CD4-positive, alpha-beta T cell treated with Interleukin-2 at 100 ng/mL for 4 hours (primary cell): ENCODE results near the gene DRG2.

Experiments used
- DNase-seq: peaks from one replicate; pipeline ENCODE4 v3.0.0-alpha.2; 2020; ENCODE audit warnings: low spot score

Gene DRG2

GRCh38 chr17:18076936-18077335, 10.8 kb upstream of the DRG2 start:
- no peak for DNase-seq

- no peak for DNase-seq
Observed at GRCh38 chr17:18079543-18079942, 8.2 kb upstream of the DRG2 start.

GRCh38 chr17:18084256-18084655, 3.5 kb upstream of the DRG2 start:
- DNase-seq = no peak

- DNase-seq = no peak
Observed at GRCh38 chr17:18089613-18090012, 1.9 kb downstream of the DRG2 start.

- no peak for DNase-seq
Observed at GRCh38 chr17:18093616-18094408, 6.1 kb downstream of the DRG2 start.

- no peak for DNase-seq
Observed at GRCh38 chr17:18094409-18094807, 6.7 kb downstream of the DRG2 start.

GRCh38 chr17:18099516-18099915, 11.8 kb downstream of the DRG2 start:
- DNase-seq = no peak

GRCh38 chr17:18100616-18101015, 12.9 kb downstream of the DRG2 start:
- DNase-seq = no peak

GRCh38 chr17:18101828-18102227, 14.1 kb downstream of the DRG2 start:
- no peak for DNase-seq

- no peak for DNase-seq
Observed at GRCh38 chr17:18102640-18103039, 14.9 kb downstream of the DRG2 start.

GRCh38 chr17:18105027-18105426, 17.3 kb downstream of the DRG2 start:
- DNase-seq = no peak

- DNase-seq = no peak
Observed at GRCh38 chr17:18105595-18105994, 17.8 kb downstream of the DRG2 start.

GRCh38 chr17:18106211-18106610, 18.5 kb downstream of the DRG2 start:
- DNase-seq = no peak

GRCh38 chr17:18107061-18107790, 19.5 kb downstream of the DRG2 start:
- DNase-seq = no peak

GRCh38 chr17:18107971-18108370, 20.2 kb downstream of the DRG2 start:
- DNase-seq = no peak

GRCh38 chr17:18108401-18109312, 20.9 kb downstream of the DRG2 start, which contains the start of gene MYO15A:
Gene MYO15A (plus strand): TSS chr17:18108756. CDS start chr17:18118801, 10,045 bp downstream.
- no peak for DNase-seq

GRCh38 chr17:18109935-18110485, 22.3 kb downstream of the DRG2 start:
- no peak for DNase-seq

- no peak for DNase-seq
Observed at GRCh38 chr17:18110636-18111145, 22.9 kb downstream of the DRG2 start.

- no peak for DNase-seq
Observed at GRCh38 chr17:18111330-18111971, 23.7 kb downstream of the DRG2 start.

- DNase-seq = no peak
Observed at GRCh38 chr17:18115517-18115916, 27.8 kb downstream of the DRG2 start.

- no peak for DNase-seq
Observed at GRCh38 chr17:18116078-18116477, 28.3 kb downstream of the DRG2 start.
